Measurements from ENCODE around the gene GLMP.

The GLMP gene

DNA sequence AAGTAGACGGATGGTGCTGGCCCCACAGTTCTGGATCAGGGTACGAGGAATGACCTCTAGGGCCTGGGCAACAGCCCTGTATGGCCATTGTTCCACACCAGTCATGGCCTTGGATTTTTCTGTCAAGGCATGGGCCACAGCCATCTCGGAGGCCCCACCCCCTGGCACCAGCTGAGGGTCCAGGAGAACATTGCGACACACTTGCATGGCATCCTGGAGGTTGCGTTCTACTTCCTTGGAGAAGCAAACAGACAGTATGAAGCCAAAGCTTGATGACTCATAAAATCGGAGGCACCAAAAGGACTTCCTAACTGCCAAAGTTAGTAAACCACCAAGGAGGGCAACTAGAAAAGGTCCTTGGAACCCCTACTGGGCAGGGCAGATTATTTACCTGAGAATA, 15.5 kb upstream of the GLMP start:
- Histone ChIP-seq H3K27me3 (replicated peaks) (no peaks in the 10 kb centered on the region), H3K4me3 (ENCODE audit: low read depth, low read length) (no peak overlapping the region), H3K27ac (no peak overlapping the region), H3K36me3 (replicated peaks) (peaks cover 96% of the 10 kb centered on the region)
- no peak for DNase-seq
- in situ Hi-C loops (cut with HindIII; ENCODE audit: low pct_ligation_motif_present, low sequenced_read_pairs) = no loop called here
- no peak for TF ChIP-seq CTCF (IDR thresholded peaks at IDR 0.05; ENCODE audit: low read depth, low read length, missing control alignments)

GRCh38 chr1:156308078-156308477, 12.6 kb upstream of the GLMP start:
- no peak overlapping the region for H3K27ac ChIP-seq
- in situ Hi-C loops (cut with HindIII; ENCODE audit: low pct_ligation_motif_present, low sequenced_read_pairs) = no loop called here
- H3K27me3 ChIP-seq (replicated peaks) = no peaks in the 10 kb centered on the region
- H3K36me3 ChIP-seq (replicated peaks) = peaks cover 78% of the 10 kb centered on the region
- peak; percentile 21 for DNase-seq
- H3K4me3 ChIP-seq (ENCODE audit: low read depth, low read length) = no peak overlapping the region
- TF ChIP-seq CTCF (IDR thresholded peaks at IDR 0.05; ENCODE audit: low read depth, low read length, missing control alignments) = no peak

DNA sequence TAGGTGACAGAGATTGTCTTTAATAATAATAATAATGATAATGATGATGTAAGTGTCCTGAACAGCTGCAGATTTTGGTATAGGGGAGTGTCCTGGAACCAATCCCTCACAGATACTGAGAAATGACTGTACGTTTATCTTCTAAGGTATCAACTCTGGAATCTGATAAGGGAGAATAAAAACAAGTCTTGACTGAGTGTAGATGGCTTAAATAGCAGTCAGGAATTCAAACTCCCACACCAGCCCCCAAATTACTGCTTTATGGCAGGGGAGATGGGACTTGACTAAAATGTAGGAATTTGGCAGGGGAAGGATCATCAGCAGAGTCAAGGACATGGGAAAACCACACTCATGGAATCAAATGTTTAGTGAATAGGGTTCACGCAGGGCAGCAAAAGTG, 9.7 kb upstream of the GLMP start:
- Histone ChIP-seq H3K27me3 (replicated peaks) (no peaks in the 10 kb centered on the region), H3K27ac (no peak overlapping the region), H3K36me3 (replicated peaks) (peaks cover 52% of the 10 kb centered on the region), H3K4me3 (ENCODE audit: low read depth, low read length) (no peak overlapping the region)
- no peak for DNase-seq
- TF ChIP-seq CTCF (IDR thresholded peaks at IDR 0.05; ENCODE audit: low read depth, low read length, missing control alignments) = no peak
- in situ Hi-C loops (cut with HindIII; ENCODE audit: low pct_ligation_motif_present, low sequenced_read_pairs) = no loop called here

- DNase-seq = no peak
- in situ Hi-C loops (cut with HindIII; ENCODE audit: low pct_ligation_motif_present, low sequenced_read_pairs) = no loop called here
These were observed 7.8 kb upstream of the GLMP start for GRCh38 chr1:156303241-156303640.

DNA sequence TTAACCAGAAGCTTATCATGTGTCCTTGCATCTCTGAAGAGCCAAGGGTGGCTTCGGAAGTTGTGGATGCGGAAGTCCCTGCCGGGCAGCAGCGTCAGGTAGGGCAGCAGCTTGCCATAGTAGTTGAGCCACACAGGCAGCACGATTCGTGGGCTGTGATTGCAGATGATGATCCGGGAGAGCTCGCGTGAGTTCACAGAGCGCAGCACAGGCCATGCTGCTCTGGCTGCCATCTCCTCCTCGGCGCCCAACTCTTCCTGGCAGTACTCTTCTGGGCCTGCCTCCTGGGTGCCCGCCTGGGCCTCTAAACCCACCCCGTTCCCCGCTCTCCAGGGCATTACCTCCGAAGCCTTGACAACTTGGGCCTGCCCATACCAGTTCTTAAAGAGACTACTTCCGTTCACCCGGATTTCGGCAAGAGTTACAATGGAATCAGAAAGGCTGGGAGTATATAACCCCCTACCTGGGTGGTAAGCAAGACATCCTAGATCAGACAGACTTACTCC, 3.4 kb upstream of the GLMP start, which contains the start of gene VHLL:
Gene VHLL, minus strand, starts transcription at position 456 of the 506 bp plus-strand sequence. Its CDS starts 118 bp downstream, at position 338.
- Histone ChIP-seq H3K4me3 (ENCODE audit: low read depth, low read length) (no peak within 1 kb of the TSS), H3K27me3 (replicated peaks) (no peaks in the 10 kb centered on the region), H3K36me3 (replicated peaks) (peaks cover 6% of the 10 kb centered on the region), H3K27ac (no peak within 1 kb of the TSS)
- no peak for TF ChIP-seq CTCF (IDR thresholded peaks at IDR 0.05; ENCODE audit: low read depth, low read length, missing control alignments)
- DNase-seq = no peak
- in situ Hi-C loops (cut with HindIII; ENCODE audit: low pct_ligation_motif_present, low sequenced_read_pairs) = no loop called here

More at GRCh38 chr1:156303241-156303640, 7.8 kb upstream of the GLMP start:
- Histone ChIP-seq H3K4me3 (ENCODE audit: low read depth, low read length) (no peak overlapping the region), H3K27ac (no peak overlapping the region), H3K36me3 (replicated peaks) (peaks cover 34% of the 10 kb centered on the region), H3K27me3 (replicated peaks) (no peaks in the 10 kb centered on the region)
- TF ChIP-seq CTCF (IDR thresholded peaks at IDR 0.05; ENCODE audit: low read depth, low read length, missing control alignments) = no peak

DNA sequence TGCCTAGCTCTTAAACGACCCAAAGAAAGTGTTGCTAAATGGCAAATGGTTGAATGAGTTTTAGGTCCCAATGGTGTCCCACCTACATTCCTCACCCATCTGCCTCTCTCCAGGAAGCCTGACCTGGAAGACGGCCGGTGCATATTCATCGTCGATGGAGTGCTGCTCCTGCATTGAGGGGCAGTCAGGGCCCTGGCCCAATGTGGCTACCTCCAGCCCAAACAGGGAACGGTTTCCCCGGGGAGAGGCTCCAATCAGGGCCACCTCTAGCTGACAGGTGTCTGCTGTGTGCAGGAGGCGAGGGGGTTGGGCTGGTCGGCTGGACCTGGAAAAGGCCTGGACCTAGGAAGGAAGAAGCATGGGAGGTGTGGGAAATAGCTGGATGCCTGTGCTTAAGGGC, 1.6 kb downstream of the GLMP start:
- Histone ChIP-seq H3K27ac (no peak overlapping the region), H3K27me3 (replicated peaks) (no peaks in the 10 kb centered on the region), H3K4me3 (ENCODE audit: low read depth, low read length) (no peak overlapping the region), H3K36me3 (replicated peaks) (peaks cover 14% of the 10 kb centered on the region)
- in situ Hi-C loops (cut with HindIII; ENCODE audit: low pct_ligation_motif_present, low sequenced_read_pairs) = no loop called here
- no peak for DNase-seq
- TF ChIP-seq CTCF (IDR thresholded peaks at IDR 0.05; ENCODE audit: low read depth, low read length, missing control alignments) = no peak

All from brain microvascular endothelial cell (primary cell).